Chondrocyte (in vitro differentiated cells): ENCODE data around the gene FRMPD4. TPM values are rescaled to one million over a fixed set of nuclear protein-coding genes. Genes with fewer than 3 reads are reported as not detected.

Experiments used
- DNase-seq: peaks from one replicate; pipeline ENCODE4 v3.0.0; 2021; ENCODE audit warnings: mixed read lengths, low spot score
- H3K27ac Mint-ChIP-seq: one replicate; pipeline ENCODE4 v1.8.0; 2021; ENCODE audit warnings: mild to moderate bottlenecking, moderate library complexity, mixed read lengths; ENCODE audit not compliant: unreplicated experiment
- H3K27me3 Mint-ChIP-seq: 2 replicates; pipeline ENCODE4 v1.8.0; 2021; ENCODE audit warnings: low read depth, mixed read lengths
- H3K36me3 Mint-ChIP-seq: 2 replicates; pipeline ENCODE4 v1.8.0; 2021; ENCODE audit warnings: low read depth, mixed read lengths
- H3K4me1 Mint-ChIP-seq: 2 replicates; pipeline ENCODE4 v1.8.0; 2021; ENCODE audit warnings: low read depth, mild to moderate bottlenecking, mixed read lengths
- H3K4me3 Mint-ChIP-seq: one replicate; pipeline ENCODE4 v1.8.0; 2021; ENCODE audit warnings: mild to moderate bottlenecking, moderate library complexity, mixed read lengths; ENCODE audit not compliant: unreplicated experiment
- H3K9me3 Mint-ChIP-seq: 2 replicates; pipeline ENCODE4 v1.8.0; 2021; ENCODE audit warnings: low read depth, mixed read lengths
- CTCF ChIP-seq: fragments of 200-600 bp; sonication (generic); IDR thresholded peaks from 2 replicates; pipeline ENCODE4 v1.5.0; 2021; ENCODE audit warnings: antibody characterized with exemption, mild to moderate bottlenecking, moderate library complexity
- total RNA-seq: library from RNA; stranded (reverse); gene quantifications from 3 replicates; pipeline ENCODE4 v1.2.1, GENCODE V29; 2021

The FRMPD4 gene
- total RNA-seq, 1 donor from 2014 or later = 0.10 TPM

- no peak for TF ChIP-seq CTCF
- no peak for DNase-seq
- Mint-ChIP-seq H3K36me3 (no peaks in the 10 kb centered on the region), H3K4me1 (no peaks in the 10 kb centered on the region), H3K27me3 (no peaks in the 10 kb centered on the region), H3K27ac (no peak overlapping the region), H3K4me3 (no peak overlapping the region), H3K9me3 (peaks cover 4% of the 10 kb centered on the region)
Observed at GRCh38 chrX:12396584-12396983, 258.3 kb downstream of the FRMPD4 start.

DNA sequence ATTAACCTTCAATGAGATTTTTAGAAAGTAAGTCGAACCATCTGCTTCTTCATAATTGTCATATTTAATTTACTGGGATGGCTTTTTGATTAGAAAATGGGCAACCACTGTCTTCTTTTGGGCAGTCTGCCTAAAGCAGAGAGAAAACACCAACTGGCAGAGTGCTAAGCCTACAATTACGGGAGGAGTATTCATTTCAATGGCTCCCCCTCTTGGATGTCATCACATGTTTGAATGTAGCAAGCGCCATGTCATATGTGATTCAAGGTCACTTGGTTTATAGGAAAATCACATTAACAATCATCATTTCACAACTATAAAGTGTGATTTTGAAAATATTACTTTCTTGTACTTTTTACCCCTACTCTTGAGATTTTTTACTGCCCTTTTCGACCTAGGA is 261.9 kb downstream of the FRMPD4 start:
- no peak for DNase-seq
- Mint-ChIP-seq H3K27ac (no peak overlapping the region), H3K27me3 (no peaks in the 10 kb centered on the region), H3K4me1 (peaks cover 16% of the 10 kb centered on the region), H3K36me3 (no peaks in the 10 kb centered on the region), H3K4me3 (no peak overlapping the region), H3K9me3 (peaks cover 23% of the 10 kb centered on the region)
- TF ChIP-seq CTCF = no peak

GRCh38 chrX:12401252-12401651 is 263.0 kb downstream of the FRMPD4 start:
- no peak for DNase-seq
- H3K9me3 Mint-ChIP-seq = peaks cover 23% of the 10 kb centered on the region
- no peaks in the 10 kb centered on the region for H3K27me3 Mint-ChIP-seq
- TF ChIP-seq CTCF = no peak
- no peak overlapping the region for H3K27ac Mint-ChIP-seq
- peaks cover 23% of the 10 kb centered on the region for H3K4me1 Mint-ChIP-seq
- H3K36me3 Mint-ChIP-seq = no peaks in the 10 kb centered on the region
- no peak overlapping the region for H3K4me3 Mint-ChIP-seq

DNA sequence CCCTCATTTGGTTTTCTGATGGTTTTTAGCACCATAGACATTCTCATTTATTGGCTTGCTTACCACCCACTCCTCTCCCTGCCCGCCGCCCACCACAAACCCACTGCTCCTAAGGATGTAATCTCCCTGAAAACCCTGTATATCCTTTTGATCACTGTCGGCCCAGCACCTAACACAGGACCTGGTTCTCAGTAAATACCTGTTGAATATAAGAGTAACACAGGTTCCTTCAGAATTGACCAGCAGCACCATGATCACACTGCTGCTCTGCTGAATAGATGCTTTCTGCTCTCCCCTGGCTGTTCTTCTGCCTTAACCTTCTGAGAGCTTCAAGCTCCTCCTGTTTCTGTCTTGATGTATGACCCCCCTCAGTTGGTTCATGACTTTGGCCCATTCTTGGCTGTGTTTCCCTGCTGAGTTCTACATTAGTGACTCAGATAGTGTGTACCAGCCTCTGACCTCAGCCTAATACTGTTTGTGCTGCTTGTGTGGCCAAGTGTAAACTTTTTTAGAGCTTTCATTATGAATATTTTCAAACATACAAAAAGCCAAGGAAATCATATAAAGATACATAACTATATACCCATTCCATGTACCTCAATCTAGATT is 265.3 kb downstream of the FRMPD4 start:
- no peak for DNase-seq
- peaks cover 23% of the 10 kb centered on the region for H3K4me1 Mint-ChIP-seq
- TF ChIP-seq CTCF = no peak
- H3K4me3 Mint-ChIP-seq = no peak overlapping the region
- no peaks in the 10 kb centered on the region for H3K36me3 Mint-ChIP-seq
- H3K27ac Mint-ChIP-seq = no peak overlapping the region
- H3K9me3 Mint-ChIP-seq = peaks cover 23% of the 10 kb centered on the region
- H3K27me3 Mint-ChIP-seq = no peaks in the 10 kb centered on the region

DNA sequence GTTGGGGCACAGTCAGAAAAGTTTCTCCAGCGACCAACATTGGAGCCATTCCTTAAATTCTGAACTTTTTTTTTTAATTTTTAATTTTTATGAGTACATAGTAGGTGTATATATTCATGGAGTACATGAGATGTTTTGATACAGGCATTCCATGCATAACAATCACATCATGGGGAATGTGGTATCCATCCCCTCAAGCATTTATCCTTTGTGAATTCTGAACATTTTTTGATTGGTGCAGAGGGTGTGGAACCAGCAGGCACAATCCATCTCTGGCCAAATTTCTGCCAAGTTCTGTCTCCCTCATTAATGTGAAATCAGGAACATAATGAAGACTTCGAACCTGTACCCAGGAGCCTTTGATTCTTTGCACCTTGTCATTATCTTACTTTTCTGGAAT is 267.0 kb downstream of the FRMPD4 start:
- H3K36me3 Mint-ChIP-seq = no peaks in the 10 kb centered on the region
- no peak overlapping the region for H3K4me3 Mint-ChIP-seq
- H3K4me1 Mint-ChIP-seq = peaks cover 26% of the 10 kb centered on the region
- no peak for TF ChIP-seq CTCF
- H3K27ac Mint-ChIP-seq = no peak overlapping the region
- H3K27me3 Mint-ChIP-seq = no peaks in the 10 kb centered on the region
- peaks cover 23% of the 10 kb centered on the region for H3K9me3 Mint-ChIP-seq
- DNase-seq = no peak
